HG03039 (cell line): ENCODE data around the gene RPAIN.
"Not testable (repeated sequence)": the region's sequence is repeated elsewhere in the genome, so short reads cannot be mapped to it uniquely, and the experiment has no call there.

Source experiments
- ATAC-seq: cut with Tn5 transposase; IDR thresholded peaks from one replicate; pipeline ENCODE4 v1.9.1; 2021; ENCODE audit warnings: mild to moderate bottlenecking, moderate library complexity; ENCODE audit not compliant: unreplicated experiment

RPAIN gene

GRCh38 chr17:5429191-5429887 is 9.4 kb downstream of the RPAIN start:
- ATAC-seq = no peak

GRCh38 chr17:5430413-5430999 is 10.5 kb downstream of the RPAIN start:
- no peak for ATAC-seq

GRCh38 chr17:5431234-5431633 is 11.3 kb downstream of the RPAIN start:
- ATAC-seq = not testable (repeated sequence)

GRCh38 chr17:5431949-5432556 is 12.1 kb downstream of the RPAIN start:
- ATAC-seq = no peak

GRCh38 chr17:5434984-5435383 is 15.0 kb downstream of the RPAIN start:
- ATAC-seq = no peak

- ATAC-seq = not testable (repeated sequence)
Observed at GRCh38 chr17:5435781-5436315, 15.9 kb downstream of the RPAIN start.

GRCh38 chr17:5437721-5438317 is 17.8 kb downstream of the RPAIN start:
- no peak for ATAC-seq

GRCh38 chr17:5438716-5439445 is 18.9 kb downstream of the RPAIN start, which contains the start of gene C1QBP:
C1QBP (minus strand) TSS chr17:5439155; CDS start chr17:5439073, 82 bp downstream.
- peak; percentile 73 for ATAC-seq

- ATAC-seq = no peak
Observed at GRCh38 chr17:5439446-5439764, 19.4 kb downstream of the RPAIN start.

GRCh38 chr17:5443728-5444127 is 23.7 kb downstream of the RPAIN start:
- no peak for ATAC-seq

GRCh38 chr17:5444209-5444608 is 24.2 kb downstream of the RPAIN start:
- no peak for ATAC-seq

- ATAC-seq = no peak
Observed at GRCh38 chr17:5446786-5447185, 26.8 kb downstream of the RPAIN start.

- ATAC-seq = no peak
Observed at GRCh38 chr17:5464717-5465507, 44.9 kb downstream of the RPAIN start.

- ATAC-seq = no peak
Observed at GRCh38 chr17:5466295-5466694, 46.3 kb downstream of the RPAIN start.

GRCh38 chr17:5467416-5467815 is 47.4 kb downstream of the RPAIN start:
- no peak for ATAC-seq

GRCh38 chr17:5468075-5468473 is 48.1 kb downstream of the RPAIN start:
- no peak for ATAC-seq

- ATAC-seq = no peak
Observed at GRCh38 chr17:5472511-5472910, 52.5 kb downstream of the RPAIN start.

GRCh38 chr17:5473906-5474305 is 53.9 kb downstream of the RPAIN start:
- no peak for ATAC-seq

- no peak for ATAC-seq
Observed at GRCh38 chr17:5478992-5479391, 59.0 kb downstream of the RPAIN start.

- ATAC-seq = no peak
Observed at GRCh38 chr17:5480962-5481361, 61.0 kb downstream of the RPAIN start.
